Sigmoid colon (tissue), 7 donors: ENCODE data around the gene MIEN1. TPM values are rescaled to one million over a fixed set of nuclear protein-coding genes. Genes with fewer than 3 reads are reported as not detected.
A peak's percentile ranks its signal among the peaks of the same experiment; 100 is the strongest.

ENCODE experiments used
- DNase-seq: peaks from one replicate; pipeline ENCODE4 v3.0.0-alpha.2; 2019
- H3K27ac ChIP-seq, 4 donors: fragments of 200-600 bp; sonication (generic); one replicate each; pipeline ENCODE4 v1.5.1; 2016 to 2019; ENCODE audit warnings: mild to moderate bottlenecking in 1 of 4
- H3K27me3 ChIP-seq, 3 donors: fragments of 200-600 bp; sonication (generic); one replicate each; pipeline ENCODE4 v1.5.1; 2019; ENCODE audit warnings: mild to moderate bottlenecking in 1 of 3
- H3K36me3 ChIP-seq, 4 donors: fragments of 200-600 bp; sonication (generic); one replicate each; pipeline ENCODE4 v1.5.1; 2016 to 2019
- H3K4me1 ChIP-seq, 4 donors: fragments of 200-600 bp; sonication (generic); one replicate each; pipeline ENCODE4 v1.5.1; 2017 to 2019
- H3K4me3 ChIP-seq, 4 donors: fragments of 200-600 bp; sonication (generic); one replicate each; pipeline ENCODE4 v1.5.1; 2017 to 2019; ENCODE audit warnings: mild to moderate bottlenecking in 2 of 4, moderate library complexity in 1 of 4
- H3K9me3 ChIP-seq, 4 donors: fragments of 200-600 bp in 3 of 4; sonication (generic) in 3 of 4; one replicate each; pipeline versions ENCODE4 v1.5.1 to v1.6.1; 2013 to 2019
- EP300 ChIP-seq, 4 donors: sonication (generic); formaldehyde crosslinking; IDR thresholded peaks; one replicate each; pipeline ENCODE4 v1.6.1; 2017; ENCODE audit warnings: antibody characterized with exemption in 4 of 4
- POLR2A ChIP-seq, 2 donors: fragments of 450-650 bp; IDR thresholded peaks; one replicate each; pipeline ENCODE4 v1.6.1; 2016; ENCODE audit warnings: antibody characterized with exemption in 2 of 2, mild to moderate bottlenecking in 2 of 2, moderate library complexity in 2 of 2
- POLR2AphosphoS5 ChIP-seq, 4 donors: sonication (generic); formaldehyde crosslinking; IDR thresholded peaks; one replicate each; pipeline ENCODE4 v1.6.1; 2017; ENCODE audit warnings: antibody characterized with exemption in 4 of 4
- WGBS, 2 donors: extraction: QIAGEN DNeasy Blood & Tissue Kit; methylation state at CpG; one replicate each; pipeline ENCODE4 v1.1.7; 2013; 5-methylcytosine and 5-hydroxymethylcytosine counted together
- intact Hi-C: fragments of 100-400 bp; cut with DNase I; formaldehyde crosslinking; loops from one replicate; pipeline ENCODE4 v1.15.1; 2023
- polyA plus RNA-seq, 3 donors: library from polyadenylated mRNA; stranded (reverse); fragments of 200-250 nt; gene quantifications; one replicate each; pipeline ENCODE4 v1.2.3, GENCODE V29; 2013
- total RNA-seq, 4 donors: library from RNA; depleted of rRNA; stranded (reverse); fragments of >200 nt; gene quantifications; one replicate each; pipeline ENCODE4 v1.1.0, GENCODE V29; 2016
- TF ChIP-seq, protein P1 (sequence below), 4 experiments: fragments of 450-650 bp in 3 of 4; fragments of 200-600 bp in 1 of 4; IDR thresholded peaks; one replicate each; pipeline ENCODE4 v1.5.1; 2016 to 2019; ENCODE audit warnings: antibody characterized with exemption in 4 of 4, mild to moderate bottlenecking in 3 of 4, moderate library complexity in 2 of 4
- donor health status: healthy with polysubstance abuse.
- donor health status: Bipolar disorder and iron deficiency.
- donor health status: healthy.

MIEN1 gene
- total and polyA plus RNA-seq, 7 donors = 52.4 to 226 (median 65.5) TPM

DNA sequence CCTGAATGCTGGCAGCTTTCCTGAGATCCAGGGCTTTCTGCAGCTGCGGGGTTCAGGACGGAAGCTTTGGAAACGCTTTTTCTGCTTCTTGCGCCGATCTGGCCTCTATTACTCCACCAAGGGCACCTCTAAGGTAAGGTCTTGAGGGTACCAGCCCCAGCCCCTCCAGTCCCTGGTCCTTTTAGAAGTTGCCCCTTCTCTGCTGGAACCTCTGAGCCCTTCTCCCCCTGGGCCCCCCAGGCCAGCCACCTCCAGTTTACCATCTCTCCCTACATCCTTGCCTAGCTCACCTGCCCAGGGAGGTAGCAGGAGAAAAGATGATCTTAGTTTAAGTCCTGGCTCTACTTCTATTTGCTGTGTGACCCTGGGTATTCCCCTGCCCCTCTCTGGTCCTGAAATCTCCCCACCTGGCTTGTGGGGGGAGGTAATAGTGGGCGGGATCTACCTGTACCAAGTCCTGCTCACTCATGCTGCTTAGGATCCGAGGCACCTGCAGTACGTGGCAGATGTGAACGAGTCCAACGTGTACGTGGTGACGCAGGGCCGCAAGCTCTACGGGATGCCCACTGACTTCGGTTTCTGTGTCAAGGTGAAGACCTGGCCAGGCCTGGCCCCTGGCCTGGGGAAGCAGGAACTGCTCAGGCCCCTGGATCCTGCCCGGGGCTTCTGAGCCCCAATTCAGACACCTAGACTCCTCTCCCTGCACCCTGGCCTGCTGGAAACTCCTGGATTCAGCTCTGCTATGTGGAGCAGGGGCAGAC lies 13.9 kb upstream of the MIEN1 start:
- intact Hi-C loops = no loop called here
- no peaks in the 10 kb centered on the region for H3K36me3 ChIP-seq
- H3K27me3 ChIP-seq = peaks cover 19 to 47% (median 36%) of the 10 kb centered on the region in 3 donors

DNA sequence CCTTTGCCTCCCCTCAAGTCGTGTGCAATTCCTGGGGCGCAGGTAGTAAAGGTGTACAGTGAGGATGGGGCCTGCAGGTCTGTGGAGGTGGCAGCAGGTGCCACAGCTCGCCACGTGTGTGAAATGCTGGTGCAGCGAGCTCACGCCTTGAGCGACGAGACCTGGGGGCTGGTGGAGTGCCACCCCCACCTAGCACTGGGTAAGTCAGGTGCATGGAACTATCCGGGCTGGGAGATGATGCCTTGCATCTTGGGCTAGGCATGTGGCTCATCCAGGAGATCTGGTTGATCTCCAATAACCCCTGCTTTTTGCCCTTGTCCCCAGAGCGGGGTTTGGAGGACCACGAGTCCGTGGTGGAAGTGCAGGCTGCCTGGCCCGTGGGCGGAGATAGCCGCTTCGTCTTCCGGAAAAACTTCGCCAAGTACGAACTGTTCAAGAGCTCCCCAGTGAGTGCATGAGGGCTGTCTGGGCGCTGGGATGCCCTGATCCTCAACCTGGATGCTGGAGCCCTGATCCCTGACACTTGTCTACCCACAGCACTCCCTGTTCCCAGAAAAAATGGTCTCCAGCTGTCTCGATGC lies 12.6 kb upstream of the MIEN1 start:
- DNase-seq = no peak
- no peak for TF ChIP-seq POLR2AphosphoS5 (IDR thresholded peaks at IDR 0.05)
- no peak for TF ChIP-seq POLR2A (IDR thresholded peaks at IDR 0.05)
- TF ChIP-seq, protein P1, sequence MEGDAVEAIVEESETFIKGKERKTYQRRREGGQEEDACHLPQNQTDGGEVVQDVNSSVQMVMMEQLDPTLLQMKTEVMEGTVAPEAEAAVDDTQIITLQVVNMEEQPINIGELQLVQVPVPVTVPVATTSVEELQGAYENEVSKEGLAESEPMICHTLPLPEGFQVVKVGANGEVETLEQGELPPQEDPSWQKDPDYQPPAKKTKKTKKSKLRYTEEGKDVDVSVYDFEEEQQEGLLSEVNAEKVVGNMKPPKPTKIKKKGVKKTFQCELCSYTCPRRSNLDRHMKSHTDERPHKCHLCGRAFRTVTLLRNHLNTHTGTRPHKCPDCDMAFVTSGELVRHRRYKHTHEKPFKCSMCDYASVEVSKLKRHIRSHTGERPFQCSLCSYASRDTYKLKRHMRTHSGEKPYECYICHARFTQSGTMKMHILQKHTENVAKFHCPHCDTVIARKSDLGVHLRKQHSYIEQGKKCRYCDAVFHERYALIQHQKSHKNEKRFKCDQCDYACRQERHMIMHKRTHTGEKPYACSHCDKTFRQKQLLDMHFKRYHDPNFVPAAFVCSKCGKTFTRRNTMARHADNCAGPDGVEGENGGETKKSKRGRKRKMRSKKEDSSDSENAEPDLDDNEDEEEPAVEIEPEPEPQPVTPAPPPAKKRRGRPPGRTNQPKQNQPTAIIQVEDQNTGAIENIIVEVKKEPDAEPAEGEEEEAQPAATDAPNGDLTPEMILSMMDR (IDR thresholded peaks at IDR 0.05) = no peak
- no peak for TF ChIP-seq EP300 (IDR thresholded peaks at IDR 0.05)
- Histone ChIP-seq H3K27me3 (peaks cover 32 to 60% (median 49%) of the 10 kb centered on the region in 3 donors), H3K9me3 (no peaks in the 10 kb centered on the region), H3K4me1 (peaks cover 0 to 26% (median 20%) of the 10 kb centered on the region in 4 donors), H3K27ac (no peak overlapping the region), H3K36me3 (no peaks in the 10 kb centered on the region), H3K4me3 (no peak overlapping the region)
- 87 to 88% methylated on average over 21 of the region's 21 CpGs for WGBS, 2 donors
- intact Hi-C loops = no loop called here

More for the DNA sequence above, 13.9 kb upstream of the MIEN1 start:
- 87 to 88% methylated on average over 16 of the region's 16 CpGs for WGBS, 2 donors
- Histone ChIP-seq H3K9me3 (no peaks in the 10 kb centered on the region), H3K4me3 (no peak overlapping the region), H3K4me1 (peaks cover 0 to 13% (median 6%) of the 10 kb centered on the region in 4 donors), H3K27ac (no peak overlapping the region)
- TF ChIP-seq EP300 (IDR thresholded peaks at IDR 0.05) (no peak), POLR2A (IDR thresholded peaks at IDR 0.05) (no peak), POLR2AphosphoS5 (IDR thresholded peaks at IDR 0.05) (no peak)
- TF ChIP-seq, protein P1 (IDR thresholded peaks at IDR 0.05) = no peak
- no peak for DNase-seq

DNA sequence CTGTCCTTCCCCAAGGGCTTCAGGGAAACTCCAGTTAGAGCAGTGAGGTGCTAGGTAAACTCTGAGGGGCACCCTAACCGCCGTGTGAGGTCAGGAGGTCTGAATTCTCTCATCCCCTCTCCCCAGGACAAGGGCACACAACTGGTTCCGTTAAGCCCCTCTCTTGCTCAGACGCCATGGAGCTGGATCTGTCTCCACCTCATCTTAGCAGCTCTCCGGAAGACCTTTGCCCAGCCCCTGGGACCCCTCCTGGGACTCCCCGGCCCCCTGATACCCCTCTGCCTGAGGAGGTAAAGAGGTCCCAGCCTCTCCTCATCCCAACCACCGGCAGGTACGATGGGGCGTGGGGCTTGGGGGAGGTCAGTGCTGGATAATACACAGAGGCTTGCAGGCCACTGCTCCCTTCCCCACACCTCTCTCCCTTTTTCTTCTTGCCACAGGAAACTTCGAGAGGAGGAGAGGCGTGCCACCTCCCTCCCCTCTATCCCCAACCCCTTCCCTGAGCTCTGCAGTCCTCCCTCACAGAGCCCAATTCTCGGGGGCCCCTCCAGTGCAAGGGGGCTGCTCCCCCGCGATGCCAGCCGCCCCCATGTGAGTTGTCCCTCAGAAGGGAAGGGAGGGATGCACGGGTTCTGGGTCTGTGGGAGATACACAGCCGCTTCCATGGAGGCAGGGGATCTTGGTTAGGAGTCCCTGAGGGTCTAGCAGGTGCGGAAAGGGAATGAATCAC lies 12.0 kb upstream of the MIEN1 start:
- Histone ChIP-seq H3K4me3 (no peak overlapping the region), H3K27me3 (peaks cover 32 to 66% (median 56%) of the 10 kb centered on the region in 3 donors), H3K4me1 (peaks cover 0 to 27% (median 22%) of the 10 kb centered on the region in 4 donors), H3K36me3 (no peaks in the 10 kb centered on the region), H3K27ac (no peak overlapping the region), H3K9me3 (no peaks in the 10 kb centered on the region)
- no peak for DNase-seq
- TF ChIP-seq POLR2AphosphoS5 (IDR thresholded peaks at IDR 0.05) (no peak), EP300 (IDR thresholded peaks at IDR 0.05) (no peak)
- TF ChIP-seq, protein P1 (IDR thresholded peaks at IDR 0.05) = no peak
- intact Hi-C loops = no loop called here
- 79 to 86% methylated on average over 18 of the region's 18 CpGs for WGBS, 2 donors

DNA sequence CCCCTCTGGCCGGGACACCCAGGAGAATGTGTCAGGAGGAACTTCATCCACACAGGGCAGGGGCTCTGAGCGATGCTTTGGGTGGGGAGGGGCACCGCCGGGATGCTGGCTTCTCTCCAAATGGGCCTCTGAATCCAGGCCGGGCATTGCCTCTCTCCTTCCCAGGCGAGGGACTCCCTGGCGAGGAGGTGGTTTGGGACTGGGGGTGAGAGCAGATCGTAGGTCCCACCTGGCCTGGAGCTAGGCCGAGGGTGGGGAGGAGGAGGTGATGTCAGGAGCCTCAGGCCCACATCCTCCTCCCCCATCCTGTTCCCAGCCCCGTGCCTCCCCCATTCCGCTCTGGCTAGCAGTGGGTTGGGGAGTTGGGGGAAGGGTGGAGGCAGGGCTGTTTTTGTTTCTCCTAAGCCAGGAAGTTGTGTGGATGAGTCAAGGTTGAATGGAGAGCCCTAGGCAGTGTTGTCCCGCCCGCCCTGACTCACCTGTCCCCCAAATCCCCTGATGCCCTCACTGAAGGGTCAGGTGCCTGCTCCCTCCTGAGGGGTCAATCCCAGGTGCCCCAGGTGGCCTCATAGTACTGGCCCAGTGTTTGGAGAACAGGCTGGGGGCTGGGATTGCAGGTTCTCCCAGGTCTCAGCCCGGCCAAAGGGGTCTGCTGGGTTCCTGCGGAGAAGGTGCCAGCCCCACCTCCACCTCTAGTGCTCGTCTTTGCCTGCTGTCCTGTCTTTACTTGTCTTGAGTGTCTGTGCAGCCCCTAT lies 10.2 kb upstream of the MIEN1 start:
- Histone ChIP-seq H3K27ac (peak overlapping the region in 1 of 4 donors; percentile 27), H3K4me3 (no peak overlapping the region), H3K36me3 (no peaks in the 10 kb centered on the region), H3K27me3 (peaks cover 32 to 83% (median 70%) of the 10 kb centered on the region in 3 donors), H3K4me1 (peaks cover 0 to 27% (median 22%) of the 10 kb centered on the region in 4 donors), H3K9me3 (no peaks in the 10 kb centered on the region)
- TF ChIP-seq POLR2AphosphoS5 (IDR thresholded peaks at IDR 0.05) (no peak), EP300 (IDR thresholded peaks at IDR 0.05) (no peak), POLR2A (IDR thresholded peaks at IDR 0.05) (no peak)
- TF ChIP-seq, protein P1 (IDR thresholded peaks at IDR 0.05) = no peak
- 17 to 53% methylated on average over 16 of the region's 16 CpGs for WGBS, 2 donors
- DNase-seq = no peak
- intact Hi-C loops = no loop called here
